A375 (cell line): ENCODE results near the gene KIFBP. TPM values are rescaled to one million over a fixed set of nuclear protein-coding genes. Genes with fewer than 3 reads are reported as not detected.

Experiments used
- total RNA-seq: library from RNA; depleted of rRNA; stranded (reverse); fragments of >200 nt; shearing (Covaris generic); gene quantifications from 2 replicates; pipeline ENCODE4 v1.2.3, GENCODE V29; 2014; rRNA removed

Gene KIFBP, protein sequence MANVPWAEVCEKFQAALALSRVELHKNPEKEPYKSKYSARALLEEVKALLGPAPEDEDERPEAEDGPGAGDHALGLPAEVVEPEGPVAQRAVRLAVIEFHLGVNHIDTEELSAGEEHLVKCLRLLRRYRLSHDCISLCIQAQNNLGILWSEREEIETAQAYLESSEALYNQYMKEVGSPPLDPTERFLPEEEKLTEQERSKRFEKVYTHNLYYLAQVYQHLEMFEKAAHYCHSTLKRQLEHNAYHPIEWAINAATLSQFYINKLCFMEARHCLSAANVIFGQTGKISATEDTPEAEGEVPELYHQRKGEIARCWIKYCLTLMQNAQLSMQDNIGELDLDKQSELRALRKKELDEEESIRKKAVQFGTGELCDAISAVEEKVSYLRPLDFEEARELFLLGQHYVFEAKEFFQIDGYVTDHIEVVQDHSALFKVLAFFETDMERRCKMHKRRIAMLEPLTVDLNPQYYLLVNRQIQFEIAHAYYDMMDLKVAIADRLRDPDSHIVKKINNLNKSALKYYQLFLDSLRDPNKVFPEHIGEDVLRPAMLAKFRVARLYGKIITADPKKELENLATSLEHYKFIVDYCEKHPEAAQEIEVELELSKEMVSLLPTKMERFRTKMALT
- total RNA-seq: 11.4 and 16.0 TPM in 2 replicates

DNA sequence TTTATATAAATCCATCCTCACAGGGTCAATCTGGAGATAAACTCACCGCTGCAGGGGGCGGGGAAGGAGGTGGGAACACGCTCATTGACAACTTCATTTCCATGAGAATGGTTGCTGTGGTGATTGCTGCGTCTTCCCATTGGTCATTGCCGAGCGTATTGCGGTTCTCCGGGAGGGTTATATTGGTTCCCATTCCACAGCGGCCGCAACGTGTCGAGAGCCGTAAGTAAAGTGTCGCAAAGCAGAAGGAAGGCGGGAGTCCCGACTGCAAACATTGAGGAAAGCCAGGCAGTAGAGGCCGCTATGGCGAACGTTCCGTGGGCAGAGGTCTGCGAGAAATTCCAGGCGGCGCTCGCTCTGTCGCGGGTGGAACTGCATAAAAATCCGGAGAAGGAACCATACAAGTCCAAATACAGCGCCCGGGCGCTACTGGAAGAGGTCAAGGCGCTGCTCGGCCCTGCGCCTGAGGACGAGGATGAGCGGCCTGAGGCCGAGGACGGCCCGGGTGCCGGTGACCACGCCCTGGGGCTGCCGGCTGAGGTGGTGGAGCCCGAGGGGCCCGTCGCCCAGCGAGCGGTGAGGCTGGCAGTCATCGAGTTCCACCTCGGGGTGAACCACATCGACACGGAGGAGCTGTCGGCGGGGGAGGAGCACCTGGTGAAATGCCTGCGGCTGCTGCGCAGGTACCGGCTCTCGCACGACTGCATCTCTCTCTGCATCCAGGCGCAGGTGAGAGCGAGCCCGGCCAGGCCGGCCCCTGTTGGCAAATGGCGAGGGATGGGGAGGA is at the start of gene KIFBP:
TSS of gene KIFBP (plus strand) at position 274 of the 787 bp plus-strand sequence. CDS start at position 304, 30 bp downstream.

DNA sequence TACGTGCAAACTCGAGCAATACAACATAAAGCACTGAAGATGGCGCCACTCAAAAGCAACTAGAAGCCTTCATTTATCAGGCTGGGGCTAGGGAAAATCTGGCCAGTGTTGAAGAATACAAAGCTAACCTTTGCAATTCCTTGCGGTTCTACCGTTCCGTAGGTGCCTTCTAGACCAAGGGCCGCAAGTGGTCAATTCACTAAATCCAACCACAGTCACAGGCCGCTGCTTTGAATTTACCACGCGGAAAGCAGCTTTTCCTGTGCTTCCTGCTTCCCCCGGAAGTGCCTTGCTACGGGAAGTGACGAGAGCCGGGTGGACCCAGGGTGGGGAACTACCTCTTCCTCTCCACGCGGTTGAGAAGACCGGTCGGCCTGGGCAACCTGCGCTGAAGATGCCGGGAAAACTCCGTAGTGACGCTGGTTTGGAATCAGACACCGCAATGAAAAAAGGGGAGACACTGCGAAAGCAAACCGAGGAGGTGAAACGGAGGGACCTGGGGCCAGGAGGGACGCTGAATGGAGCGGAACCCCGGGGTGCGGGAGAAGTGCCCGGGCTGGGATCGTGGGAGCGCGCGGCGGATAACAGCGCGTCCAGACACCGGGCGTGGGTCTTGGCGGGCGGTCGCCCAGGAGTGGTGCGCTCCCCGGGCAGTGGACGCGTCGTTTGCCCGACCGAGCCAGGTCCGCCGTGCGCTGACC is 32.6 kb upstream of the KIFBP start, which contains the start of gene DDX21:
TSS of gene DDX21 (plus strand) at position 339 of the 701 bp plus-strand sequence. CDS start at position 395, 56 bp downstream.

Other genes starting within 250 kb of the KIFBP start
- 0.15 and 0.21 TPM in 2 replicates for gene STOX1, start 161.3 kb upstream of the KIFBP start, total RNA-seq
- gene DDX50, start 87.5 kb upstream of the KIFBP start, total RNA-seq: 33.4 and 43.0 TPM in 2 replicates
- gene DDX21, start 32.6 kb upstream of the KIFBP start, total RNA-seq: 171 and 179 TPM in 2 replicates
- gene SRGN, start 99.3 kb downstream of the KIFBP start, total RNA-seq: 2.5 and 3.8 TPM in 2 replicates
- 11.7 and 12.3 TPM in 2 replicates for gene VPS26A, start 135.4 kb downstream of the KIFBP start, total RNA-seq
- 33.7 and 36.2 TPM in 2 replicates for gene SUPV3L1, start 191.4 kb downstream of the KIFBP start, total RNA-seq
- 5.4 and 5.7 TPM in 2 replicates for gene HKDC1, start 231.5 kb downstream of the KIFBP start, total RNA-seq